K562 (cell line): Measurements from ENCODE around the gene ZNF77. TPM values are rescaled to one million over a fixed set of nuclear protein-coding genes. Genes with fewer than 3 reads are reported as not detected.

Experiments
- CBX1 ChIP-seq: sonication (generic); IDR thresholded peaks from 2 replicates; pipeline ENCODE4 v1.6.1; 2016; ENCODE audit warnings: antibody characterized with exemption, low read depth, mild to moderate bottlenecking
- KLF1 ChIP-seq: fragments of 450-650 bp; IDR thresholded peaks from 2 replicates; pipeline ENCODE4 v1.6.1; 2016; ENCODE audit warnings: missing genetic modification characterization, missing compliant biosample characterization
- NONO ChIP-seq, 2 experiments: fragments of 200-400 bp in 1 of 2; fragments of 450-650 bp in 1 of 2; formaldehyde crosslinking in 1 of 2; IDR thresholded peaks; 2 replicates each; pipeline ENCODE4 v1.6.1; 2017; ENCODE audit warnings: low read depth in 2 of 2, mild to moderate bottlenecking in 2 of 2, moderate library complexity in 2 of 2, low read length in 1 of 2
- PML ChIP-seq: IDR thresholded peaks from 2 replicates; pipeline ENCODE4 v1.6.1; 2012; ENCODE audit warnings: low read length, inconsistent platforms
- RB1 ChIP-seq: fragments of 450-650 bp; IDR thresholded peaks from 2 replicates; pipeline ENCODE4 v1.6.1; 2017; ENCODE audit warnings: low read depth, mild to moderate bottlenecking
- SMAD4 ChIP-seq: fragments of 250-450 bp; sonication (Bioruptor Pico); conservative IDR thresholded peaks from 2 replicates; pipeline ENCODE4 v1.8.0; 2021; ENCODE audit warnings: inconsistent platforms, mild to moderate bottlenecking, moderate library complexity
- TBP ChIP-seq: optimal IDR thresholded peaks from 2 replicates; pipeline ENCODE3; 2011; ENCODE audit warnings: low read depth, low read length, improper control_type of control experiment
- YY1 ChIP-seq, 3 experiments: IDR thresholded peaks; 2 replicates each; pipeline ENCODE4 v1.6.1; 2011; ENCODE audit warnings: low read length in 2 of 3, mild to moderate bottlenecking in 2 of 3, moderate library complexity in 2 of 3, borderline replicate concordance in 1 of 3, control low read depth in 1 of 3, low read depth in 1 of 3; ENCODE audit not compliant: insufficient read depth in 3 of 3, insufficient replicate concordance in 2 of 3, control insufficient read depth in 1 of 3, insufficient read length in 1 of 3; ENCODE audit errors: extremely low read depth in 1 of 3
- ZC3H8 ChIP-seq: fragments of 450-650 bp; IDR thresholded peaks from 2 replicates; pipeline ENCODE4 v1.6.1; 2017
- ZEB2 ChIP-seq: fragments of 450-650 bp; IDR thresholded peaks from 2 replicates; pipeline ENCODE4 v1.6.1; 2016
- polyA plus RNA-seq, 8 experiments: library from polyadenylated mRNA; depleted of rRNA in 4 of 8; stranded (reverse) in 5 of 8; unstranded in 3 of 8; fragments of >200 nt; fragmentation: Nextera tagmentation in 2 of 8; fragmentation: Illumina TruSeq in 1 of 8; extraction: Ambion mirVana in 2 of 8; extraction: Trizol in 1 of 8; gene quantifications; 2 replicates each; pipeline versions ENCODE4 v1.2.1 to v1.2.3, GENCODE V29; 2011 to 2014; ENCODE audit warnings: inconsistent platforms in 1 of 8, missing spikeins in 1 of 8
- total RNA-seq, 7 experiments: library from RNA; depleted of rRNA in 6 of 7; stranded (reverse); fragments of >200 nt in 6 of 7; fragmentation: Illumina TruSeq in 2 of 7; extraction: Trizol in 2 of 7; gene quantifications; 2 replicates each; pipeline versions ENCODE4 v1.2.1 to v1.2.3, GENCODE V29; 2011 to 2021; ENCODE audit warnings: low replicate concordance in 1 of 7
- TF ChIP-seq, protein P1 (sequence below): sonication (generic); formaldehyde crosslinking; IDR thresholded peaks from 2 replicates; pipeline ENCODE4 v1.8.0; 2022; ENCODE audit warnings: missing genetic modification reagents, mild to moderate bottlenecking, borderline replicate concordance
- TF ChIP-seq, protein P2 (sequence below): fragments of 450-650 bp; IDR thresholded peaks from 2 replicates; pipeline ENCODE4 v1.6.1; 2016; ENCODE audit warnings: borderline replicate concordance
- TF ChIP-seq, protein P3 (sequence below), 2 experiments: fragments of 450-650 bp; IDR thresholded peaks; 2 replicates each; pipeline ENCODE4 v1.6.1; 2016
- TF ChIP-seq, protein P4 (sequence below): sonication (generic); formaldehyde crosslinking; IDR thresholded peaks from 2 replicates; pipeline ENCODE4 v1.8.1; 2023; ENCODE audit warnings: missing genetic modification reagents, mild to moderate bottlenecking, borderline replicate concordance

Gene ZNF77
- total and polyA plus RNA-seq, 9 of the 15 experiments (the other 6 are each of a cell fraction or from before 2014, with no cell fraction given) = 4.3 to 14.5 (median 7.7) TPM

DNA sequence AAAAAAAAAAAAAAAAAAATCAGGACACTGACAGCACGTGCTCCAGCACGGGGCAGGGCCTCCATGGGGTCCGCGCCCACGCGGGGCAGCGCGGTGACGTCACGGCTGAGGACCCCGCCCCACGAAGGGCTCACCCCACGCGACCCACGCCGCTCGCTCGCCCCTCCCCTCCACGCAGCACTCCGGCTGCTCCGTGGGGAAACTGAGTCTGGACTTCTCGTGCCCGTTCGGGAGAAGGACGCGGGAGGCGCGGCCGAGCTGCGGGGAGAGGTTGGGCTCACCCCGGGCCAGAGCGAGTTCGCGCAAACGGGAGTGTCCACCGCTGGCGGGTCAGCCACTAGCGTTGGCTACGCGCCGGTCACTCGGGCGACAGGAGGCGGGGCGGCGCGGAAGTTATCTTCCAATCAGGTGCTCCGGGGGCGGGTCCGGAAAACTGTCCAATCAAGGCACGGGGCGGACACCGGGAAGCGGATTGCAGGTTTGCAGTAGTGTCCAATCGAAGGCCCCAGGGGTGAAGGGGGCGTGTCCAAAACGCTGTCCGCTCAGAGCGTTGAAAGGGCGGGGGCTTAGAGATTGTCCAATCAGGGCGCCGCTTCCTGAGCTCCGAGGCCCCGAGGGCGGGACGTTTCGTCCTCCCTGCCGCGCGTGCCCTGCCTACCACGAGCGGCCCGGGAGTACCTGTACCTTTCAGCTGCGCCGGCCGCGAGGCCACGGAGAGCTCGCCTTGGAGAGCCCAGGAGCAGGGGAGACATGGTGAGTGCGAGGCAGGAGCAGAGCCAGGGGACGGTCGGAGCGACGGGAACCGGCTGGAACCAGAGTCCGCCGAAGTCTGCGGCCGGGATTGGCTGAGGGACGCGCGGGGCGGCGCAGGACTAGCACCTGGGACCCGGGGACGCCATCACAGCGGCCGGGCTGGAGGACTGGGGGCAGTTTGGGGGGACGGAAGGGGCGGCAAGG is 44.2 kb downstream of the ZNF77 start, which contains the start of gene ZNF57 (continued):
- TF ChIP-seq CBX1 = 0 out of 2 replicates have a peak, but pooled peaks have one; percentile 23
- TF ChIP-seq RB1 = peak; percentile 79
- 0 out of 2 replicates have a peak, but pooled peaks have one; percentile 29 for TF ChIP-seq PML
- TF ChIP-seq, protein P1, sequence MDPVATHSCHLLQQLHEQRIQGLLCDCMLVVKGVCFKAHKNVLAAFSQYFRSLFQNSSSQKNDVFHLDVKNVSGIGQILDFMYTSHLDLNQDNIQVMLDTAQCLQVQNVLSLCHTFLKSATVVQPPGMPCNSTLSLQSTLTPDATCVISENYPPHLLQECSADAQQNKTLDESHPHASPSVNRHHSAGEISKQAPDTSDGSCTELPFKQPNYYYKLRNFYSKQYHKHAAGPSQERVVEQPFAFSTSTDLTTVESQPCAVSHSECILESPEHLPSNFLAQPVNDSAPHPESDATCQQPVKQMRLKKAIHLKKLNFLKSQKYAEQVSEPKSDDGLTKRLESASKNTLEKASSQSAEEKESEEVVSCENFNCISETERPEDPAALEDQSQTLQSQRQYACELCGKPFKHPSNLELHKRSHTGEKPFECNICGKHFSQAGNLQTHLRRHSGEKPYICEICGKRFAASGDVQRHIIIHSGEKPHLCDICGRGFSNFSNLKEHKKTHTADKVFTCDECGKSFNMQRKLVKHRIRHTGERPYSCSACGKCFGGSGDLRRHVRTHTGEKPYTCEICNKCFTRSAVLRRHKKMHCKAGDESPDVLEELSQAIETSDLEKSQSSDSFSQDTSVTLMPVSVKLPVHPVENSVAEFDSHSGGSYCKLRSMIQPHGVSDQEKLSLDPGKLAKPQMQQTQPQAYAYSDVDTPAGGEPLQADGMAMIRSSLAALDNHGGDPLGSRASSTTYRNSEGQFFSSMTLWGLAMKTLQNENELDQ (CRISPR knock-in tag) = peak; percentile 98
- TF ChIP-seq, protein P2, sequence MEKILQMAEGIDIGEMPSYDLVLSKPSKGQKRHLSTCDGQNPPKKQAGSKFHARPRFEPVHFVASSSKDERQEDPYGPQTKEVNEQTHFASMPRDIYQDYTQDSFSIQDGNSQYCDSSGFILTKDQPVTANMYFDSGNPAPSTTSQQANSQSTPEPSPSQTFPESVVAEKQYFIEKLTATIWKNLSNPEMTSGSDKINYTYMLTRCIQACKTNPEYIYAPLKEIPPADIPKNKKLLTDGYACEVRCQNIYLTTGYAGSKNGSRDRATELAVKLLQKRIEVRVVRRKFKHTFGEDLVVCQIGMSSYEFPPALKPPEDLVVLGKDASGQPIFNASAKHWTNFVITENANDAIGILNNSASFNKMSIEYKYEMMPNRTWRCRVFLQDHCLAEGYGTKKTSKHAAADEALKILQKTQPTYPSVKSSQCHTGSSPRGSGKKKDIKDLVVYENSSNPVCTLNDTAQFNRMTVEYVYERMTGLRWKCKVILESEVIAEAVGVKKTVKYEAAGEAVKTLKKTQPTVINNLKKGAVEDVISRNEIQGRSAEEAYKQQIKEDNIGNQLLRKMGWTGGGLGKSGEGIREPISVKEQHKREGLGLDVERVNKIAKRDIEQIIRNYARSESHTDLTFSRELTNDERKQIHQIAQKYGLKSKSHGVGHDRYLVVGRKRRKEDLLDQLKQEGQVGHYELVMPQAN = peak; percentile 70; the same call in 1 of the 2 replicates
- TF ChIP-seq, protein P3, sequence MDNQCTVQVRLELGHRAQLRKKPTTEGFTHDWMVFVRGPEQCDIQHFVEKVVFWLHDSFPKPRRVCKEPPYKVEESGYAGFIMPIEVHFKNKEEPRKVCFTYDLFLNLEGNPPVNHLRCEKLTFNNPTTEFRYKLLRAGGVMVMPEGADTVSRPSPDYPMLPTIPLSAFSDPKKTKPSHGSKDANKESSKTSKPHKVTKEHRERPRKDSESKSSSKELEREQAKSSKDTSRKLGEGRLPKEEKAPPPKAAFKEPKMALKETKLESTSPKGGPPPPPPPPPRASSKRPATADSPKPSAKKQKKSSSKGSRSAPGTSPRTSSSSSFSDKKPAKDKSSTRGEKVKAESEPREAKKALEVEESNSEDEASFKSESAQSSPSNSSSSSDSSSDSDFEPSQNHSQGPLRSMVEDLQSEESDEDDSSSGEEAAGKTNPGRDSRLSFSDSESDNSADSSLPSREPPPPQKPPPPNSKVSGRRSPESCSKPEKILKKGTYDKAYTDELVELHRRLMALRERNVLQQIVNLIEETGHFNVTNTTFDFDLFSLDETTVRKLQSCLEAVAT (IDR thresholded peaks at IDR 0.05) = peak in 1 of 2 experiments; percentile 69; a peak in 1 of 4 replicates
- TF ChIP-seq YY1 (IDR thresholded peaks at IDR 0.05; ENCODE audit: borderline replicate concordance in 1 of 3, control insufficient read depth in 1 of 3, extremely low read depth in 1 of 3, insufficient read depth in 3 of 3, insufficient read length in 1 of 3, insufficient replicate concordance in 2 of 3, low read depth in 1 of 3, low read length in 2 of 3) = peak in 2 of 3 experiments; percentile 45 to 73
- peak in 1 of 2 experiments; percentile 41; a peak in 1 of 4 replicates for TF ChIP-seq NONO (IDR thresholded peaks at IDR 0.05; ENCODE audit: low read depth in 2 of 2, low read length in 1 of 2)
- peak; percentile 71 for TF ChIP-seq TBP
- peak; percentile 56 for TF ChIP-seq SMAD4
- TF ChIP-seq ZC3H8 = no peak
- TF ChIP-seq ZEB2 = no peak
- TF ChIP-seq, protein P4, sequence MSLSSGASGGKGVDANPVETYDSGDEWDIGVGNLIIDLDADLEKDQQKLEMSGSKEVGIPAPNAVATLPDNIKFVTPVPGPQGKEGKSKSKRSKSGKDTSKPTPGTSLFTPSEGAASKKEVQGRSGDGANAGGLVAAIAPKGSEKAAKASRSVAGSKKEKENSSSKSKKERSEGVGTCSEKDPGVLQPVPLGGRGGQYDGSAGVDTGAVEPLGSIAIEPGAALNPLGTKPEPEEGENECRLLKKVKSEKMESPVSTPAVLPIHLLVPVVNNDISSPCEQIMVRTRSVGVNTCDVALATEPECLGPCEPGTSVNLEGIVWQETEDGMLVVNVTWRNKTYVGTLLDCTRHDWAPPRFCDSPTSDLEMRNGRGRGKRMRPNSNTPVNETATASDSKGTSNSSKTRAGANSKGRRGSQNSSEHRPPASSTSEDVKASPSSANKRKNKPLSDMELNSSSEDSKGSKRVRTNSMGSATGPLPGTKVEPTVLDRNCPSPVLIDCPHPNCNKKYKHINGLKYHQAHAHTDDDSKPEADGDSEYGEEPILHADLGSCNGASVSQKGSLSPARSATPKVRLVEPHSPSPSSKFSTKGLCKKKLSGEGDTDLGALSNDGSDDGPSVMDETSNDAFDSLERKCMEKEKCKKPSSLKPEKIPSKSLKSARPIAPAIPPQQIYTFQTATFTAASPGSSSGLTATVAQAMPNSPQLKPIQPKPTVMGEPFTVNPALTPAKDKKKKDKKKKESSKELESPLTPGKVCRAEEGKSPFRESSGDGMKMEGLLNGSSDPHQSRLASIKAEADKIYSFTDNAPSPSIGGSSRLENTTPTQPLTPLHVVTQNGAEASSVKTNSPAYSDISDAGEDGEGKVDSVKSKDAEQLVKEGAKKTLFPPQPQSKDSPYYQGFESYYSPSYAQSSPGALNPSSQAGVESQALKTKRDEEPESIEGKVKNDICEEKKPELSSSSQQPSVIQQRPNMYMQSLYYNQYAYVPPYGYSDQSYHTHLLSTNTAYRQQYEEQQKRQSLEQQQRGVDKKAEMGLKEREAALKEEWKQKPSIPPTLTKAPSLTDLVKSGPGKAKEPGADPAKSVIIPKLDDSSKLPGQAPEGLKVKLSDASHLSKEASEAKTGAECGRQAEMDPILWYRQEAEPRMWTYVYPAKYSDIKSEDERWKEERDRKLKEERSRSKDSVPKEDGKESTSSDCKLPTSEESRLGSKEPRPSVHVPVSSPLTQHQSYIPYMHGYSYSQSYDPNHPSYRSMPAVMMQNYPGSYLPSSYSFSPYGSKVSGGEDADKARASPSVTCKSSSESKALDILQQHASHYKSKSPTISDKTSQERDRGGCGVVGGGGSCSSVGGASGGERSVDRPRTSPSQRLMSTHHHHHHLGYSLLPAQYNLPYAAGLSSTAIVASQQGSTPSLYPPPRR (CRISPR knock-in tag) = peak; percentile 42; the same call in 1 of the 2 replicates
- peak; percentile 44 for TF ChIP-seq KLF1 (tag)
